H1 (cell line): Measurements from ENCODE around the gene UNC93A. TPM values are rescaled to one million over a fixed set of nuclear protein-coding genes. Genes with fewer than 3 reads are reported as not detected.

Experiments used
- CTCF ChIA-PET: fragments of 300-600 bp; sonication (Branson Sonifier 250); formaldehyde crosslinking; loops from one replicate; lab custom pipeline; 2021; ENCODE audit not compliant: partially characterized antibody; lab: Charles Lee
- POLR2A ChIA-PET: fragments of 300-600 bp; sonication (Branson Sonifier 250); formaldehyde crosslinking; loops from one replicate; lab custom pipeline; 2021; ENCODE audit warnings: inconsistent platforms; ENCODE audit not compliant: partially characterized antibody; lab: Charles Lee
- DNase-seq, 2 experiments: peaks; one replicate each; pipeline versions ENCODE4 v3.0.0 to v3.0.0-alpha.2; 2010 to 2022; ENCODE audit warnings: low spot score in 2 of 2, low read depth in 1 of 2, mixed read lengths in 1 of 2
- FAIRE-seq: peaks from 2 replicates; lab custom pipeline; 2011; peaks lifted over from hg19 to GRCh38; lab: Jason Lieb, UNC
- H2AFZ ChIP-seq: 2 replicates; pipeline ENCODE4 v1.8.1; 2012; ENCODE audit warnings: low read length, inconsistent platforms
- H2AK5ac ChIP-seq: 2 replicates; pipeline ENCODE4 v1.6.1; 2013; ENCODE audit warnings: low read depth, low read length
- H2BK120ac ChIP-seq: replicated peaks from 2 replicates; pipeline ENCODE3; 2013; ENCODE audit warnings: low read depth, low read length, inconsistent platforms
- H2BK12ac ChIP-seq: 2 replicates; pipeline ENCODE4 v1.6.1; 2013; ENCODE audit warnings: low read depth, low read length
- H2BK15ac ChIP-seq: 2 replicates; pipeline ENCODE4 v1.6.1; 2013; ENCODE audit warnings: low read length
- H2BK20ac ChIP-seq: 2 replicates; pipeline ENCODE4 v1.6.1; 2013; ENCODE audit warnings: low read length
- H2BK5ac ChIP-seq: 2 replicates; pipeline ENCODE4 v1.6.1; 2013; ENCODE audit warnings: low read depth, low read length
- H3K14ac ChIP-seq: 2 replicates; pipeline ENCODE4 v1.6.1; 2013; ENCODE audit warnings: inconsistent platforms; ENCODE audit not compliant: insufficient read length
- H3K18ac ChIP-seq: 2 replicates; pipeline ENCODE4 v1.6.1; 2013; ENCODE audit warnings: low read length; ENCODE audit errors: extremely low read depth
- H3K23ac ChIP-seq: 2 replicates; pipeline ENCODE4 v1.6.1; 2013; ENCODE audit warnings: inconsistent platforms; ENCODE audit not compliant: insufficient read length
- H3K23me2 ChIP-seq: 2 replicates; pipeline ENCODE4 v1.6.1; 2013; ENCODE audit warnings: low read depth, low read length
- H3K27ac ChIP-seq: 2 replicates; pipeline ENCODE4 v1.6.1; 2011; ENCODE audit warnings: low read depth, low read length, inconsistent platforms
- H3K27me3 ChIP-seq, 4 experiments: replicated peaks in 1 of 4; 1 replicate in 1 of 4; 2 replicates in 3 of 4; pipeline versions ENCODE4 v1.6.1 to v1.8.1; 2011 to 2013; ENCODE audit warnings: low read length in 3 of 4, mild to moderate bottlenecking in 3 of 4, inconsistent platforms in 2 of 4, mixed read lengths in 2 of 4, moderate library complexity in 1 of 4; ENCODE audit not compliant: control insufficient read depth in 3 of 4, insufficient read depth in 3 of 4; ENCODE audit errors: extremely low read depth in 1 of 4
- H3K36me3 ChIP-seq, 4 experiments: 2 replicates each; pipeline versions ENCODE4 v1.6.1 to v1.8.1; 2011 to 2013; ENCODE audit warnings: mild to moderate bottlenecking in 4 of 4, low read length in 3 of 4, moderate library complexity in 2 of 4, control low read depth in 1 of 4, inconsistent platforms in 1 of 4; ENCODE audit not compliant: insufficient read depth in 4 of 4, control insufficient read depth in 2 of 4
- H3K4ac ChIP-seq: replicated peaks from 2 replicates; pipeline ENCODE3; 2013; ENCODE audit warnings: low read length, low read depth, mixed read lengths, inconsistent platforms; ENCODE audit not compliant: insufficient read length
- H3K4me1 ChIP-seq, 4 experiments: replicated peaks in 1 of 4; 1 replicate in 1 of 4; 2 replicates in 3 of 4; pipeline versions ENCODE4 v1.6.1 to v1.8.1; 2011 to 2013; ENCODE audit warnings: low read length in 3 of 4, inconsistent platforms in 2 of 4, mixed read lengths in 1 of 4; ENCODE audit not compliant: insufficient read depth in 4 of 4, control insufficient read depth in 3 of 4
- H3K4me2 ChIP-seq, 2 experiments: 2 replicates each; pipeline versions ENCODE4 v1.6.1 to v1.8.1; 2011 to 2013; ENCODE audit warnings: low read depth in 2 of 2, low read length in 2 of 2, control low read depth in 1 of 2, inconsistent platforms in 1 of 2, mild to moderate bottlenecking in 1 of 2; ENCODE audit not compliant: insufficient read depth in 1 of 2
- H3K4me3 ChIP-seq, 4 experiments: fragments of 200-600, 300-600 bp in 1 of 4; sonication (generic), shearing (Covaris generic), sonication (Bioruptor Twin) in 1 of 4; 2 replicates each; pipeline versions ENCODE4 v1.5.1 to v1.8.1; 2011 to 2016; ENCODE audit warnings: low read length in 4 of 4, low read depth in 3 of 4, control low read depth in 2 of 4, inconsistent platforms in 2 of 4, mild to moderate bottlenecking in 2 of 4, mixed read lengths in 1 of 4, moderate library complexity in 1 of 4; ENCODE audit not compliant: insufficient read depth in 2 of 4; ENCODE audit errors: extremely low read depth in 1 of 4
- H3K56ac ChIP-seq: replicated peaks from 2 replicates; pipeline ENCODE3; 2013; ENCODE audit warnings: low read depth, mild to moderate bottlenecking, mixed read lengths, low read length, inconsistent platforms; ENCODE audit not compliant: insufficient read length
- H3K79me1 ChIP-seq: 2 replicates; pipeline ENCODE4 v1.6.1; 2013; ENCODE audit warnings: low read depth, low read length, control low read depth
- H3K79me2 ChIP-seq, 2 experiments: 2 replicates each; pipeline versions ENCODE4 v1.6.1 to v1.8.1; 2012 to 2013; ENCODE audit warnings: low read length in 2 of 2, mild to moderate bottlenecking in 2 of 2, inconsistent platforms in 1 of 2; ENCODE audit not compliant: insufficient read depth in 2 of 2, control insufficient read depth in 1 of 2
- H3K9ac ChIP-seq, 4 experiments: replicated peaks in 1 of 4; 1 replicate in 1 of 4; 2 replicates in 3 of 4; pipeline versions ENCODE4 v1.6.1 to v1.8.1; 2011 to 2013; ENCODE audit warnings: low read depth in 3 of 4, low read length in 3 of 4, control low read depth in 2 of 4, mild to moderate bottlenecking in 2 of 4, moderate library complexity in 2 of 4, inconsistent platforms in 1 of 4; ENCODE audit errors: extremely low read depth in 1 of 4
- H3K9me3 ChIP-seq, 2 experiments: 2 replicates each; pipeline versions ENCODE4 v1.6.1 to v1.8.1; 2012 to 2013; ENCODE audit warnings: mild to moderate bottlenecking in 2 of 2, moderate library complexity in 2 of 2, control low read depth in 1 of 2, inconsistent platforms in 1 of 2, low read depth in 1 of 2, low read length in 1 of 2, mixed read lengths in 1 of 2; ENCODE audit not compliant: insufficient read depth in 2 of 2
- H4K20me1 ChIP-seq, 2 experiments: replicated peaks in 1 of 2; 2 replicates each; pipeline versions ENCODE3 to v1.8.1; 2011 to 2013; ENCODE audit warnings: inconsistent platforms in 2 of 2, low read length in 2 of 2, mild to moderate bottlenecking in 1 of 2; ENCODE audit not compliant: insufficient read depth in 2 of 2, control insufficient read depth in 1 of 2
- H4K5ac ChIP-seq: 2 replicates; pipeline ENCODE4 v1.6.1; 2013; ENCODE audit warnings: low read length, low read depth, mixed read lengths, inconsistent platforms; ENCODE audit not compliant: insufficient read length
- H4K8ac ChIP-seq: 2 replicates; pipeline ENCODE4 v1.8.0; 2013; ENCODE audit warnings: mild to moderate bottlenecking, moderate library complexity, low read length, inconsistent platforms; ENCODE audit not compliant: insufficient read depth; ENCODE audit errors: extremely low read depth
- H4K91ac ChIP-seq: replicated peaks from 2 replicates; pipeline ENCODE3; 2013; ENCODE audit warnings: low read length, mixed read lengths, inconsistent platforms; ENCODE audit not compliant: insufficient read length
- E2F6 ChIP-seq: IDR thresholded peaks from 2 replicates; pipeline ENCODE4 v1.6.1; 2012; ENCODE audit warnings: inconsistent platforms
- EZH2 ChIP-seq: fragments of 200-600 bp; sonication (generic); IDR thresholded peaks from 2 replicates; pipeline ENCODE4 v1.7.1; 2012; ENCODE audit warnings: low read depth, mild to moderate bottlenecking, moderate library complexity, low read length, inconsistent platforms; ENCODE audit not compliant: severe bottlenecking
- GABPA ChIP-seq: IDR thresholded peaks from 2 replicates; pipeline ENCODE4 v1.6.1; 2011; ENCODE audit warnings: mild to moderate bottlenecking, low read length, moderate library complexity, borderline replicate concordance; ENCODE audit not compliant: insufficient read depth
- JUN ChIP-seq: IDR thresholded peaks from 2 replicates; pipeline ENCODE4 v1.6.1; 2011; ENCODE audit warnings: low read depth, mild to moderate bottlenecking, improper control_type of control experiment, low read length
- KDM4A ChIP-seq: IDR thresholded peaks from one replicate; pipeline ENCODE4 v1.7.1; 2012; ENCODE audit warnings: low read depth, mild to moderate bottlenecking, moderate library complexity, low read length, inconsistent platforms; ENCODE audit not compliant: severe bottlenecking
- NANOG ChIP-seq: IDR thresholded peaks from 2 replicates; pipeline ENCODE4 v1.6.1; 2011; ENCODE audit warnings: low read length, low read depth, mild to moderate bottlenecking, inconsistent platforms; ENCODE audit not compliant: insufficient read depth, poor library complexity, severe bottlenecking
- RFX5 ChIP-seq: IDR thresholded peaks from 2 replicates; pipeline ENCODE4 v1.6.1; 2011; ENCODE audit warnings: low read depth, low read length, improper control_type of control experiment, borderline replicate concordance
- SP4 ChIP-seq: IDR thresholded peaks from 2 replicates; pipeline ENCODE4 v1.6.1; 2012; ENCODE audit warnings: low read length, inconsistent platforms
- SRF ChIP-seq: IDR thresholded peaks from 2 replicates; pipeline ENCODE4 v1.6.1; 2011; ENCODE audit warnings: mild to moderate bottlenecking, low read depth, low read length, moderate library complexity
- TEAD4 ChIP-seq: IDR thresholded peaks from 2 replicates; pipeline ENCODE4 v1.6.1; 2012; ENCODE audit warnings: low read depth, low read length, inconsistent platforms, mixed read lengths
- YY1 ChIP-seq: IDR thresholded peaks from 2 replicates; pipeline ENCODE4 v1.6.1; 2011; ENCODE audit warnings: low read depth, mild to moderate bottlenecking, low read length
- WGBS, 2 experiments: shearing (Covaris generic) in 1 of 2; methylation state at CpG; one replicate each; pipeline versions ENCODE4 v1.1.6 to v1.1.7; 2013 to 2015; ENCODE audit warnings: low lambda C conversion rate in 2 of 2, mixed read lengths in 2 of 2, inconsistent platforms in 1 of 2, low coverage in 1 of 2, missing lambda C conversion rate in 1 of 2; ENCODE audit not compliant: insufficient replicate concordance in 2 of 2, insufficient coverage in 1 of 2, insufficient read length in 1 of 2; ENCODE audit errors: extremely low coverage in 1 of 2, missing lambda C conversion rate in 1 of 2; 5-methylcytosine and 5-hydroxymethylcytosine counted together
- polyA plus RNA-seq, 7 experiments: library from polyadenylated mRNA; depleted of rRNA in 3 of 7; stranded (reverse) in 5 of 7; unstranded in 2 of 7; fragments of >200 nt in 5 of 7; fragments of 200-250 nt in 2 of 7; gene quantifications; 1 replicate in 5 of 7; 2 replicates in 1 of 7; 4 replicates in 1 of 7; pipeline versions ENCODE4 v1.2.1 to v1.2.3, GENCODE V29; 2011 to 2013; ENCODE audit warnings: missing spikeins in 2 of 7, mixed read lengths in 2 of 7
- total RNA-seq: library from RNA; stranded (reverse); fragmentation: NEBNext Ultra II Directional; extraction: Animal tissue kit (Norgen Biotek cat#: 25700); gene quantifications from 2 replicates; pipeline ENCODE4 v1.2.1, GENCODE V29; 2021

Gene UNC93A
- total and polyA plus RNA-seq, 2 of the 8 experiments (the other 6 are each of a cell fraction or from before 2014, with no cell fraction given), result 0.39 TPM; not detected in 1

GRCh38 chr6:167341665-167342655, 50.8 kb downstream of the UNC93A start:
- Histone ChIP-seq H3K23me2 (peaks cover 8% of the 10 kb centered on the region), H4K91ac (no peak overlapping the region), H3K4ac (no peak overlapping the region), H4K20me1 (no peaks in the 10 kb centered on the region), H2BK5ac (no peak overlapping the region), H3K4me1 (peaks cover 0 to 4% (median 0%) of the 10 kb centered on the region in 4 experiments; a peak in 2 of 7 replicates), H3K27ac (no peak overlapping the region), H3K79me1 (no peaks in the 10 kb centered on the region), H3K14ac (no peak overlapping the region), H3K4me3 (no peak overlapping the region), H4K8ac (no peak overlapping the region), H3K9ac (no peak overlapping the region), H3K36me3 (no peaks in the 10 kb centered on the region; a peak in 1 of 8 replicates), H3K9me3 (no peaks in the 10 kb centered on the region), H3K4me2 (no peak overlapping the region), H2BK120ac (no peak overlapping the region), H3K18ac (no peak overlapping the region), H2AFZ (no peak overlapping the region), H3K56ac (no peak overlapping the region), H3K23ac (no peak overlapping the region), H2BK15ac (no peak overlapping the region), H2AK5ac (no peak overlapping the region), H3K79me2 (no peaks in the 10 kb centered on the region; a peak in 1 of 4 replicates), H4K5ac (no peak overlapping the region), H3K27me3 (no peaks in the 10 kb centered on the region; a peak in 1 of 7 replicates), H2BK12ac (no peak overlapping the region), H2BK20ac (no peak overlapping the region)
- ChIA-PET CTCF (interaction anchor here (0.5 to 2.3 kb wide), 4 partner anchors 8 to 567 kb away, joined by 3 to 15 read pairs (median 3); no protein-coding TSS in a partner anchor), POLR2A (interaction anchor here (1.3 kb wide), 1 partner anchor 9 kb away, joined by 3 read pairs; no protein-coding TSS in a partner anchor)
- FAIRE-seq (no peak), DNase-seq (no peak)
- WGBS, 2 experiments, result 95% methylated on average over 3 of the region's 3 CpGs; no CpG with 5 or more reads in 1 of the 2 experiments
- TF ChIP-seq SRF, result no peak
- TF ChIP-seq RFX5, result no peak
- TF ChIP-seq SP4, result no peak
- TF ChIP-seq KDM4A, result no peak
- TF ChIP-seq EZH2, result no peak
- TF ChIP-seq GABPA, result no peak
- no peak for TF ChIP-seq JUN
- TF ChIP-seq NANOG, result no peak
- TF ChIP-seq YY1, result no peak
- TF ChIP-seq TEAD4, result no peak
- TF ChIP-seq E2F6, result no peak
